Heart left ventricle (tissue), 13 donors: ENCODE data around the gene ANKRD35.

Source experiments
- POLR2A ChIP-seq, 2 donors: fragments of 450-650 bp; IDR thresholded peaks; one replicate each; pipeline ENCODE4 v1.6.1; 2017; ENCODE audit warnings: antibody characterized with exemption in 2 of 2, mild to moderate bottlenecking in 2 of 2, moderate library complexity in 2 of 2
- TF ChIP-seq, protein P1 (sequence below), 12 donors: fragments of 200-600 bp; sonication (generic) in 4 of 12; IDR thresholded peaks; one replicate each; pipeline versions ENCODE4 v1.5.0 to v1.8.0; 2018 to 2022; ENCODE audit warnings: antibody characterized with exemption in 12 of 12, mild to moderate bottlenecking in 5 of 12
- donor health status: ischemic (EF 13 %, LVEDD 7.1; RV severe dilation, severe dysfunction).
- donor health status: DM: no; HTN: yes; CAD: no.
- donor health status: DM: no; HTN: no; CAD: no.
- donor health status: ischemic (EF 25% LVEDD 6.9; RV normal size, moderate dysfunction).
- donor health status: ischemic (EF 25% LVEDD 5.7; RV mildly dilated, moderate dysfunction).
- donor health status: ischemic (EF 35%, LVEDD 5.7; RV mildly dilated, moderate dysfunction).
- donor health status: nonischemic (EF 11% LVEDD 7.7; RV severe dilation, severe dysfunction).
- donor health status: DM: yes; HTN: yes; CAD: no.
- donor health status: PGD.
- donor health status: ischemic (EF 29% LVEDD 5.4; RV normal size, mild dysfunction).
- donor health status: nonischemic (EF 23%, LVEDD 6.1; RV moderate dilation, normal function).

GRCh38 chr1:145898756-145899155 is 13.1 kb upstream of the ANKRD35 start:
- TF ChIP-seq, protein P1, sequence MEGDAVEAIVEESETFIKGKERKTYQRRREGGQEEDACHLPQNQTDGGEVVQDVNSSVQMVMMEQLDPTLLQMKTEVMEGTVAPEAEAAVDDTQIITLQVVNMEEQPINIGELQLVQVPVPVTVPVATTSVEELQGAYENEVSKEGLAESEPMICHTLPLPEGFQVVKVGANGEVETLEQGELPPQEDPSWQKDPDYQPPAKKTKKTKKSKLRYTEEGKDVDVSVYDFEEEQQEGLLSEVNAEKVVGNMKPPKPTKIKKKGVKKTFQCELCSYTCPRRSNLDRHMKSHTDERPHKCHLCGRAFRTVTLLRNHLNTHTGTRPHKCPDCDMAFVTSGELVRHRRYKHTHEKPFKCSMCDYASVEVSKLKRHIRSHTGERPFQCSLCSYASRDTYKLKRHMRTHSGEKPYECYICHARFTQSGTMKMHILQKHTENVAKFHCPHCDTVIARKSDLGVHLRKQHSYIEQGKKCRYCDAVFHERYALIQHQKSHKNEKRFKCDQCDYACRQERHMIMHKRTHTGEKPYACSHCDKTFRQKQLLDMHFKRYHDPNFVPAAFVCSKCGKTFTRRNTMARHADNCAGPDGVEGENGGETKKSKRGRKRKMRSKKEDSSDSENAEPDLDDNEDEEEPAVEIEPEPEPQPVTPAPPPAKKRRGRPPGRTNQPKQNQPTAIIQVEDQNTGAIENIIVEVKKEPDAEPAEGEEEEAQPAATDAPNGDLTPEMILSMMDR (IDR thresholded peaks at IDR 0.05) = no peak
- TF ChIP-seq POLR2A (IDR thresholded peaks at IDR 0.05) = no peak
